ENCODE measurements around the gene MRAS.

MRAS gene

GRCh38 chr3:138347960-138348753, at the start of gene MRAS:
Gene MRAS (plus strand): TSS chr3:138348579. CDS start chr3:138372884, 24,305 bp downstream.
- TF ChIP-seq ZNF274 (IDR thresholded peaks at IDR 0.05; ENCODE audit: low read depth, low read length), result no peak
- peak within 1 kb of the TSS; percentile 43; the same call in 1 of the 2 replicates for H3K4me3 ChIP-seq (ENCODE audit: low read length)

- TF ChIP-seq ZNF274 (IDR thresholded peaks at IDR 0.05; ENCODE audit: low read depth, low read length), result no peak
- no peak overlapping the region for H3K4me3 ChIP-seq (ENCODE audit: low read length)
These were observed 47.7 kb upstream of the MRAS start for GRCh38 chr3:138300647-138301046.

GRCh38 chr3:138303474-138303873, 44.9 kb upstream of the MRAS start:
- no peak overlapping the region for H3K4me3 ChIP-seq (ENCODE audit: low read length)
- TF ChIP-seq ZNF274 (IDR thresholded peaks at IDR 0.05; ENCODE audit: low read depth, low read length), result no peak

- H3K4me3 ChIP-seq (ENCODE audit: low read length), result no peak overlapping the region
- TF ChIP-seq ZNF274 (IDR thresholded peaks at IDR 0.05; ENCODE audit: low read depth, low read length), result no peak
These were observed 40.5 kb upstream of the MRAS start for GRCh38 chr3:138307899-138308298.

GRCh38 chr3:138308783-138309182, 39.6 kb upstream of the MRAS start:
- H3K4me3 ChIP-seq (ENCODE audit: low read length), result no peak overlapping the region
- no peak for TF ChIP-seq ZNF274 (IDR thresholded peaks at IDR 0.05; ENCODE audit: low read depth, low read length)

- TF ChIP-seq ZNF274 (IDR thresholded peaks at IDR 0.05; ENCODE audit: low read depth, low read length), result no peak
These were observed 37.9 kb upstream of the MRAS start for GRCh38 chr3:138310494-138310893.

GRCh38 chr3:138314751-138315150, 33.6 kb upstream of the MRAS start:
- TF ChIP-seq ZNF274 (IDR thresholded peaks at IDR 0.05; ENCODE audit: low read depth, low read length), result no peak
- no peak overlapping the region for H3K4me3 ChIP-seq (ENCODE audit: low read length)

More at GRCh38 chr3:138310494-138310893, 37.9 kb upstream of the MRAS start:
- no peak overlapping the region for H3K4me3 ChIP-seq (ENCODE audit: low read length)

- no peak for TF ChIP-seq ZNF274 (IDR thresholded peaks at IDR 0.05; ENCODE audit: low read depth, low read length)
- no peak overlapping the region for H3K4me3 ChIP-seq (ENCODE audit: low read length)
These were observed 30.7 kb upstream of the MRAS start for GRCh38 chr3:138317687-138318086.

- no peak overlapping the region for H3K4me3 ChIP-seq (ENCODE audit: low read length)
- no peak for TF ChIP-seq ZNF274 (IDR thresholded peaks at IDR 0.05; ENCODE audit: low read depth, low read length)
These were observed 24.4 kb upstream of the MRAS start for GRCh38 chr3:138323971-138324370.

- TF ChIP-seq ZNF274 (IDR thresholded peaks at IDR 0.05; ENCODE audit: low read depth, low read length), result no peak
- H3K4me3 ChIP-seq (ENCODE audit: low read length), result no peak overlapping the region
These were observed 22.4 kb upstream of the MRAS start for GRCh38 chr3:138325990-138326389.

GRCh38 chr3:138326866-138327595, 21.3 kb upstream of the MRAS start:
- H3K4me3 ChIP-seq (ENCODE audit: low read length), result no peak overlapping the region
- TF ChIP-seq ZNF274 (IDR thresholded peaks at IDR 0.05; ENCODE audit: low read depth, low read length), result no peak

- TF ChIP-seq ZNF274 (IDR thresholded peaks at IDR 0.05; ENCODE audit: low read depth, low read length), result no peak
- H3K4me3 ChIP-seq (ENCODE audit: low read length), result no peak overlapping the region
These were observed 20.5 kb upstream of the MRAS start for GRCh38 chr3:138327831-138328230.

- TF ChIP-seq ZNF274 (IDR thresholded peaks at IDR 0.05; ENCODE audit: low read depth, low read length), result no peak
- H3K4me3 ChIP-seq (ENCODE audit: low read length), result no peak overlapping the region
These were observed 20.0 kb upstream of the MRAS start for GRCh38 chr3:138328341-138328740.

- TF ChIP-seq ZNF274 (IDR thresholded peaks at IDR 0.05; ENCODE audit: low read depth, low read length), result no peak
- H3K4me3 ChIP-seq (ENCODE audit: low read length), result peak within 1 kb of the TSS; percentile 51; the same call in 1 of the 2 replicates
These were observed 19.0 kb upstream of the MRAS start, which contains the start of gene NME9 for GRCh38 chr3:138329127-138329983. Gene NME9 (minus strand): TSS chr3:138329851. CDS start chr3:138329335, 516 bp downstream.
